ENCODE results near the gene SETD3.

GRCh38 chr14:99425272-99425681 lies 55.4 kb downstream of the SETD3 start:
- TF ChIP-seq CTCF (IDR thresholded peaks at IDR 0.05) (no peak), POLR2A (IDR thresholded peaks at IDR 0.05) (no peak)

Data from right lobe of liver (tissue), 4 donors.